ENCODE data around the gene NXPH4. TPM values are rescaled to one million over a fixed set of nuclear protein-coding genes. Genes with fewer than 3 reads are reported as not detected.

NXPH4 gene
- total RNA-seq, 1 experiment from 2014 or later: 20.0 TPM

- POLR2A ChIA-PET: no interaction called here
- ATAC-seq: no peak
- intact Hi-C loops (cut with micrococcal nuclease): no loop called here
- H3K27me3 ChIP-seq (ENCODE audit: insufficient read depth, low read length): no peaks in the 10 kb centered on the region
- DNase-seq (ENCODE audit: low read depth, low spot score): no peak
- no peaks in the 10 kb centered on the region for H3K79me2 ChIP-seq (ENCODE audit: insufficient read depth, low read length)
- H3K9me2 ChIP-seq (ENCODE audit: insufficient read depth): no peaks in the 10 kb centered on the region
- H2AFZ ChIP-seq (ENCODE audit: low read depth, low read length, poor library complexity, severe bottlenecking): no peak overlapping the region
- no TSS peak for BruUV-seq (replicated peaks)
- no peaks in the 10 kb centered on the region for H3K9me3 ChIP-seq (ENCODE audit: control insufficient read depth in 1 of 2, insufficient read depth in 1 of 2, low read depth in 1 of 2, low read length in 2 of 2)
- H3K4me2 ChIP-seq (ENCODE audit: low read length): no peak overlapping the region
- CTCF ChIA-PET: no interaction called here
- no peak overlapping the region for H3K4me3 ChIP-seq (replicated peaks in 1 of 2; ENCODE audit: low read depth in 1 of 2, low read length in 2 of 2)
- RAD21 ChIA-PET (ENCODE audit: low non-redundant PET in 1 of 2, low total read pairs in 2 of 2, uncharacterized antibody in 2 of 2, unreplicated experiment in 2 of 2): no interaction called here
- H3K27ac ChIP-seq (ENCODE audit: low read depth, low read length): no peak overlapping the region
- TF ChIP-seq JUND (IDR thresholded peaks at IDR 0.05) (no peak), ZFX (IDR thresholded peaks at IDR 0.05) (no peak), TCF7L2 (IDR thresholded peaks at IDR 0.05; ENCODE audit: borderline replicate concordance, extremely low read depth, insufficient read depth, insufficient read length) (no peak), POLR2AphosphoS5 (IDR thresholded peaks at IDR 0.05; ENCODE audit: low read depth, low read length) (no peak), CEBPB (IDR thresholded peaks at IDR 0.05; ENCODE audit: low read depth) (no peak), RAD21 (IDR thresholded peaks at IDR 0.05; ENCODE audit: low read depth) (no peak), REST (IDR thresholded peaks at IDR 0.05; ENCODE audit: low read depth) (no peak), SRF (IDR thresholded peaks at IDR 0.05; ENCODE audit: low read depth) (no peak), ZBTB33 (IDR thresholded peaks at IDR 0.05; ENCODE audit: extremely low read depth, insufficient replicate concordance, low read length) (no peak), POLR2A (IDR thresholded peaks at IDR 0.05; ENCODE audit: borderline replicate concordance, extremely low read depth, insufficient read depth, insufficient read length) (no peak), EZH2 (IDR thresholded peaks at IDR 0.05) (no peak), CTCF (IDR thresholded peaks at IDR 0.05 in 2 of 3, conservative IDR thresholded peaks at IDR 0.05 in 1 of 3; ENCODE audit: borderline replicate concordance in 1 of 3, insufficient read depth in 1 of 3, low read depth in 2 of 3, low read length in 2 of 3) (no peak), SP1 (IDR thresholded peaks at IDR 0.05; ENCODE audit: low read depth) (no peak), SIN3A (IDR thresholded peaks at IDR 0.05; ENCODE audit: low read depth) (no peak), ATF3 (IDR thresholded peaks at IDR 0.05) (no peak), EGR1 (IDR thresholded peaks at IDR 0.05; ENCODE audit: low read depth) (no peak), CBX3 (IDR thresholded peaks at IDR 0.05; ENCODE audit: low read depth) (no peak), ZNF274 (IDR thresholded peaks at IDR 0.05; ENCODE audit: low read depth, low read length) (no peak)
- no peaks in the 10 kb centered on the region for H3K4me1 ChIP-seq (ENCODE audit: control insufficient read depth in 1 of 2, insufficient read depth in 2 of 2, low read length in 2 of 2)
- no peaks in the 10 kb centered on the region; a peak in 1 of 4 replicates for H3K36me3 ChIP-seq (ENCODE audit: control insufficient read depth in 1 of 2, insufficient read depth in 2 of 2, low read length in 2 of 2)
- H3K9ac ChIP-seq (ENCODE audit: low read length): no peak overlapping the region
- no peaks in the 10 kb centered on the region for H4K20me1 ChIP-seq (ENCODE audit: insufficient read depth)
Observed at GRCh38 chr12:57199191-57199590, 17.4 kb upstream of the NXPH4 start.

Data from HCT116 (cell line).